ENCODE measurements around the gene NDRG2.

NDRG2 gene

DNA sequence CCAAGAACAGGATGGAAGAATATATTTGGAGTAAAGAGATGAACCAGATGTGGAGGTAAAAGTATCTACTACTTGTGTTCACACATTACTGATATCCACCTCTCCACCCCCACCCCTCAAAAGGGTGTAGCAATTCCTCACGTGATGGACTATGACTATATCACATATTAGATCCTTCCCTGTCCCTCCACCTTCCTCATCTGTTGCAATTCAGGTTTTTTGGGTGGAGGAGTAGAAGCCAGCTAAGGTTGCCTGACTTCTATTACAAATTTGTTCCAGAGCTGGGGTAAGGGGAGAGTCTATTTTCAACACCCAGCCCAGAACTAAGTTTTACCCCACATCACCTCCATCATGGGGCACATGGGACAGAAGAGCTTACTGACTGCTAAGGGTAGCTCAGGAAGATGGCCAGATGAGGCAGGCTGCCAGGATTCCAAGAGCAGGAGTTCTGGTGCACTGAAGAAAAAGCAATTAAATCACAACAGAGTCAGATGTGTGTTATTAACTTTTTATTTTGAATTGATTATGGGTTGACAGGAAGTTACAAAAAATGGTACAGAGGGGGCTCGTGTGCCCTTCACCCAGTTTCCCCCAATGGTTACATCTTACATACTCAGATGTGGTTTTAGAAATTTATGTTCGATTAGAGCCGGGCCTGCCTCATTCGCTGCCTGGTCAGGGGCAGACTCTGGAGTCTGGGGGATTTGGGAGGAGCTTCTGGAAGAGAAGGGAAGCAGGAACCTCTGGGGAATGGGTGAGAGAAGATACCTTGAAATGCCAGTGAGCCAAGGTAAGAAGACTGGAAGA lies 7.7 kb upstream of the NDRG2 start:
- DNase-seq (ENCODE audit: extremely low read depth, low read depth), result no peak
- TF ChIP-seq, protein P1, sequence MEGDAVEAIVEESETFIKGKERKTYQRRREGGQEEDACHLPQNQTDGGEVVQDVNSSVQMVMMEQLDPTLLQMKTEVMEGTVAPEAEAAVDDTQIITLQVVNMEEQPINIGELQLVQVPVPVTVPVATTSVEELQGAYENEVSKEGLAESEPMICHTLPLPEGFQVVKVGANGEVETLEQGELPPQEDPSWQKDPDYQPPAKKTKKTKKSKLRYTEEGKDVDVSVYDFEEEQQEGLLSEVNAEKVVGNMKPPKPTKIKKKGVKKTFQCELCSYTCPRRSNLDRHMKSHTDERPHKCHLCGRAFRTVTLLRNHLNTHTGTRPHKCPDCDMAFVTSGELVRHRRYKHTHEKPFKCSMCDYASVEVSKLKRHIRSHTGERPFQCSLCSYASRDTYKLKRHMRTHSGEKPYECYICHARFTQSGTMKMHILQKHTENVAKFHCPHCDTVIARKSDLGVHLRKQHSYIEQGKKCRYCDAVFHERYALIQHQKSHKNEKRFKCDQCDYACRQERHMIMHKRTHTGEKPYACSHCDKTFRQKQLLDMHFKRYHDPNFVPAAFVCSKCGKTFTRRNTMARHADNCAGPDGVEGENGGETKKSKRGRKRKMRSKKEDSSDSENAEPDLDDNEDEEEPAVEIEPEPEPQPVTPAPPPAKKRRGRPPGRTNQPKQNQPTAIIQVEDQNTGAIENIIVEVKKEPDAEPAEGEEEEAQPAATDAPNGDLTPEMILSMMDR (IDR thresholded peaks at IDR 0.05; ENCODE audit: low read depth, low read length), result no peak

DNA sequence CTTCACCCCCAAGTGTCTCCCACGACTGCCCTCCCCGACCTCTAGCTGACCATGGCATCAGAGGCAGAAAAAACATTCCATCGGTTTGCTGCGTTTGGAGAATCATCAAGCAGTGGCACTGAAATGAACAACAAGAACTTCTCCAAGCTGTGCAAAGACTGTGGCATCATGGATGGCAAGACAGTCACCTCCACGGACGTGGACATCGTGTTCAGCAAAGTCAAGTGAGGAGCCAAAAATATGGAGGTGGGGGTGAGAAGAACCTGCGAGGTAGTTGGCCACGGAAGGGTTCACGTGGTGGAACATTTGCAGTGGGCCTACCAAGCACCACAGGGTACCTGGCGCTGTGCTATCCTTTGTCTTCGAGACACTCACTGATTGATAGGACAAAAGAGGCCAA lies 5.7 kb upstream of the NDRG2 start:
- TF ChIP-seq, protein P1 (IDR thresholded peaks at IDR 0.05; ENCODE audit: low read depth, low read length), result no peak
- DNase-seq (ENCODE audit: extremely low read depth, low read depth), result no peak

- no peak for DNase-seq (ENCODE audit: extremely low read depth, low read depth)
- TF ChIP-seq, protein P1 (IDR thresholded peaks at IDR 0.05; ENCODE audit: low read depth, low read length), result no peak
Measured at GRCh38 chr14:21029917-21030316, 5.1 kb upstream of the NDRG2 start, which contains the start of gene TPPP2. TSS of gene TPPP2 (plus strand) at chr14:21030217. CDS start at chr14:21030582, 365 bp downstream.

GRCh38 chr14:21026988-21027315 lies 2.1 kb upstream of the NDRG2 start:
- TF ChIP-seq, protein P1 (IDR thresholded peaks at IDR 0.05; ENCODE audit: low read depth, low read length), result no peak
- DNase-seq (ENCODE audit: extremely low read depth, low read depth), result no peak

GRCh38 chr14:21026274-21026987 lies 1.6 kb upstream of the NDRG2 start:
- TF ChIP-seq, protein P1 (IDR thresholded peaks at IDR 0.05; ENCODE audit: low read depth, low read length), result no peak
- no peak for DNase-seq (ENCODE audit: extremely low read depth, low read depth)

DNA sequence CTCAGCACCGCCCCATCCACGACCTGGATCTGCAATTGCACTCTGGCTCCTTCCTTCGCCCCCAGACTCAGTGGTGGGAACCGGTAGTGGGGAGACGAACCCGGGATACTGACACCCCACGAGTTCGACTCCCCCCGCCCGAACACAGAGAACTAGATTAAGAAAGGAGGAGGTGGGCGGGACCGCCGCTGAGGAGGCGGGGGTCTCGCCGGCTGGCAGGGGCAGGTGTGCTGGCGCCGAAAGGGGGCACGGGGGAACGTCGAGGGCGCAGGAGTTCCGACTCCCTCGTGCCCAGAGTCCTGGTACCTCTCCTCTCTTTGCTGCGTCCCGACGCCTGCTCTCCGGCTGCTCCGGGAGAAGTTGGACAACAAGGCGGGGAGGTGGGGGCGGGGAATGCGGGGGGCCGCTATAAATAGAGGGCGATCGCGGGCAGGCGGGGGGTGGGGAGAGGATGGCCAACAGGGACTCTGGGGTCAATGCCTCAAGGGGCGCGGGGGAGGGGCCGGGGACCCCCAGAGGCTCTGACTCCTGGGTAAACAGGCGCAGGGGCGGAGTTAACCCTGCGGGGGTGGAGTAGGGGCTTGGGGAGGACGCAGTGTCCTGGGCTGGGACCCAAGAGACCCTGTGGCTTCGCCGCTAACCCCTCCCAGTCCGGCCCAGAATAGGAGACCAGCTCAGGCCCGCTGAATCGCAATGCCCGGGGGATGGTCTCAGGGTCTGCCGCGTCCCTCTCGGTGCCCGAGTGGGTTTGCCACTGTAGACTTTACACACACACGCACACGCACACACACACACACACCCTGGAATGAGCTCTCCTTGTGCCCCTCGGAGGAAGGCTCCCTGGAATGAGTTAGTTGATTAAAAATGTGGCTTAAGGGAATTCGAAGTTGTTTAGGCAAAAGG lies 761 bp upstream of the NDRG2 start:
- TF ChIP-seq, protein P1 (IDR thresholded peaks at IDR 0.05; ENCODE audit: low read depth, low read length), result no peak
- DNase-seq (ENCODE audit: extremely low read depth, low read depth), result no peak

Data from AG09319 (cell line).